OCI-M2 (cell line): ENCODE measurements around the gene HOXB6.

Experiments used
- DNase-seq: peaks from one replicate; lab custom pipeline; 2025; ENCODE audit not compliant: unreplicated experiment; lab: John Stamatoyannopoulos, UW

The HOXB6 gene

GRCh38 chr17:48610282-48611211 lies 5.8 kb upstream of the HOXB6 start, which contains the start of gene HOXB7:
Gene HOXB7, minus strand, starts transcription at chr17:48611017. Its CDS starts 99 bp downstream, at chr17:48610918.
- DNase-seq: no peak

GRCh38 chr17:48609759-48610281 lies 5.0 kb upstream of the HOXB6 start:
- DNase-seq: no peak

DNA sequence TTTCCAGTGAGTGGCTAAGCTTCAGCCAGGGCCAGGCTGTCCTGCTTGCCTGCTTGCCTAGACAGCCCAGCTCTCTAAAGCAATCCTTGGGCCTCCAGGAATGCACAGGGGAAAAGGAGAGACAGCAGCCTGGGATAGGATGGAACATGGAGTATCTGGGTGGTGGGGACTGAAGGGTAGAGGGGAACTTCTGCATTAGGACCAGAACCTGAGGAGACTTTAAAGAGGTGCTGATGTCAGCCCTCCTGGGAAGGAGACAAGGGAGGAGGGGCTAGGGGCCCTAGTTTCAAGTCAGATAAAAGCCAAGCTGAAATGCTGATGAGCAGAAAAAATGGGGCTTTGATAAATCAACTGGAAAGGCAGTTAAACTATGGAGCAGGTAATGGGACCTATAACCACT lies 4.2 kb upstream of the HOXB6 start:
- DNase-seq: no peak

DNA sequence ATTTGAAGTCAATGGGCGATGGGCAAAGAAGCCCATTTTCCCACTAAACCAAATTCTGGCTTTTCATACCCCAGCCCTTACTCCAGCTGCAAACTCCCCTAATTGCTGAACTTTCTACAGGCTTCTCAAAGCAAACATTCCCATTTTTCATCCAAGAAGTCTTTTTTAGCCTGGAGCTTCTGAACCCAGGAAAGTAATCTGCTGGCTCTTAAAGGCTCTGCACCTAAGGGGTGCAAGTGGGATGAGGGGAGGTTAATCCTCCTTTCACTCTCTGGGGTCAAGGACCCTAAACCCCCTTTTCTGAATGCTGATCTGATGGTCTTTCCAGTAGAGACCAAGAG lies 3.7 kb upstream of the HOXB6 start:
- no peak for DNase-seq

GRCh38 chr17:48606892-48607614 lies 2.3 kb upstream of the HOXB6 start:
- no peak for DNase-seq

GRCh38 chr17:48605991-48606891 lies 1.5 kb upstream of the HOXB6 start:
- DNase-seq: no peak

DNA sequence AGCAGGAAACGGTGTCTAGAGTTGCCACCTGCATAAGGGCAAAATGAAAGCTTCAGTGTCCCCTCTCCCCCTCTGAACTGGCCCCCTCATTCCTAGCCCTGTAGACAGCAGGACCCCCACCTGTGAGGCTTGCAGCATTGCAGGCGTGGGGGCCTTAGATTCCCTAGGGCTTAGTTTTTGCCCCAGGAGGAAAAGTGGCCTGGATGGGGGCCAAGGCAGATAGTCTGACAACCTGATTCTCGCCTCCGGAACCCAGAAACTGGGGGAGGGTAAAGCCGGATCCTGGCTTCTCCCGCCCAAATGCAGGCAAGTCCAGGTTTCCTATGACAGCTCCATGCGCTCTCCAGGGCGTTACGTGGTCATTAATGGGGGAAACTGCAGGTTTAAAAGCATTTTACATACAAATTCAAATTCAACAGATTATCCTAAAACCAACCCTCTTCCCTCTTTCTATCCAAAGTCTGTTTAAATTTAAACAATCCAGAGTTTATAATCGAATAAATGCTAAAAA lies 678 bp upstream of the HOXB6 start:
- DNase-seq: no peak

DNA sequence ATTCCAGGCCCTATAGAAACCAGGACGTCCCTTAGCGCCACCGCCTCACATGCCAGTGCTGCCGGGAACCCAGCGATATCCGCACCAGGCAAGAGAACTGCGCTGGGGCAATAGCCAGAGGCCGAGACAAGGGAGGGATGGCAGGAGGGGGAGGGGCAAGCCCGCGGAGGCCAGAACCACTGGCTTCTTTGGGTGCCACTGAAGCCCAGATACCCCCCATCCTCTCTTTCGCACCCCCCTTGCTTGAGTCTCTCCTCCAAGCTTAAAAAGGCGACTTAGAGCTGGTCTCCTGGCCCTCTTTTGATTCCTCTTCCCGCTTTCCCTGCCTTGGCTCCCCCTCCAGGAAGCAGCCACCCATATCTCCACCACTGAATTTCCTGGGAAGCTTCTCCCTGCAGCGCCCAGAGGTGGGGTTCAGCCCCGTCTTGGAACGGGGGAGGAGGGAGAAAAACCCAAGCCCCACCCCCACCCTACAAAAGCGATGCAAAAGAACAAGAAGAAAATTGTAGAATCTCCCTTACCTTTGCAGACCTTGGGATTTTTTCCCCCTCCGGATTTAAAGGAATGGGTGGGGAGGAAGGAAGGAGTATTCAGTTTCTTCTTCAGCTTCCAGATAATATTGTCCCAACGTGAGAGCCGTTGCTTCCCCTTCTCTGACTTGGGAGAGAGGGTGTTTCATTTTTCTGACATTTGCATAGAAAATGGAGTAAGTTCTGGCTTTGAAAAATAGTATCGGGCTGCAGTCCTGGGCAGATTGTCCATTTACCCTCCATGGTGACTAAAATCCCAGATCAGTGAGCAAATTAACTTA lies 622 bp downstream of the HOXB6 start:
- no peak for DNase-seq

GRCh38 chr17:48601539-48602425 lies 3.0 kb downstream of the HOXB6 start:
- DNase-seq: no peak

GRCh38 chr17:48601207-48601538 lies 3.6 kb downstream of the HOXB6 start:
- no peak for DNase-seq

DNA sequence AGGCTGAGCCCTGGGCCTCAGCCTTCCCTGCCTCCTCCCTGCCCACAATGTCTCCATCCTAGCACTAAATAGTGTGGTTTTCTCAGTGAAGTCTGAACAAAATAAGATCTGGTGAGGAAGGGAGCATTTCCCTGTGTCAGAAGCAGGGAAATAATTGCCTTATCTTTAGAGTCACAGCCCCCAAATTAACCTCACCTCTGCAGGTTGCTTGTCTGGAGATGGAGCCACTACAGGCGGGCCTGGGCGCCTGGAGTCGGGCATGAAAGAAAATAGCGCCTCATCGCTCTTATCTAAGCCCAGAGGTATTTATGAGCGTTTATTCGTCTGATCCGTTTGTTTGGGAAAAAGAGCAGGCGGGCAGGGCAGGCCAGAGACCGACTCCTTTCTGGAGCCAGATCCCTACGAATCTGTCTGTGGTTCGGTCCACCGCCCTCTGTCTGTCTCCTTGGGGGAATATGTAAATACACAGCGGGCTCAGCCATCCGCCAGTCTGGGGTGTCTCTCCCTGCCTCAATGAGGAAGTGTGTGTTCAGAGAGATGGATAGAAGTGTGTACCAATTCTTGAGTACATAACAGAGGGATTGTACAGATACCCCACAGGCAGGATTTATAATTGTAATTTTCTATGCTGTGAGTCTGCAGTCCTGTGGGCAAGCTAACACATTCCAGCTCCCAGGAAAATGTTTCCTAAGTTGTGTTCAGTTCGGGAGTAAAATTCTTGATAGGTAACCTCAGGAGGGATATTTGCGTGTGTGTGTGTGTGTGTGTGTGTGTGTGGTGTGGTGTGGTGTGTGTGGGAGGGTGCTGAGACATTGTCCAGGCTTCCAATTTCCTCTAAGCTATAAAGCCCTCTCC lies 4.3 kb downstream of the HOXB6 start:
- DNase-seq: no peak

DNA sequence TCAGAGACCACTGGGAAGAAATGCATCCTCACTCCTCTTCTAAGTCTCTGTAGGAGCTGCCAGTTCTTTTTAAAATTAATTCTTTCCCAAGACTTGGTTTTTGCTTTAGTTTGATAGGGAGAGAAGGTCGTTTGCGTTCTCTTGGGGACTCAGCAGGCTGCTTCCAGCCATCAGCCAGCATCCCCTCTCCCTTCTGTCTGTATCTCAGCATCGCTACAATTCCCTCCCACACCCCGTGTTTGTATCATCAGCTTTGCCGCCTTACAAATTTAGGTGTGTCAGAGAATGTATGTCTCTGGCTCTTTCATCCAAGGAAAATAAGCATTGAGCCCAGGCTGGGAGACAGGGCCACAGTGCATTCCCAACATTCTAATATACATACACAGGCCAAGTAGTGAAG lies 5.4 kb downstream of the HOXB6 start:
- no peak for DNase-seq

DNA sequence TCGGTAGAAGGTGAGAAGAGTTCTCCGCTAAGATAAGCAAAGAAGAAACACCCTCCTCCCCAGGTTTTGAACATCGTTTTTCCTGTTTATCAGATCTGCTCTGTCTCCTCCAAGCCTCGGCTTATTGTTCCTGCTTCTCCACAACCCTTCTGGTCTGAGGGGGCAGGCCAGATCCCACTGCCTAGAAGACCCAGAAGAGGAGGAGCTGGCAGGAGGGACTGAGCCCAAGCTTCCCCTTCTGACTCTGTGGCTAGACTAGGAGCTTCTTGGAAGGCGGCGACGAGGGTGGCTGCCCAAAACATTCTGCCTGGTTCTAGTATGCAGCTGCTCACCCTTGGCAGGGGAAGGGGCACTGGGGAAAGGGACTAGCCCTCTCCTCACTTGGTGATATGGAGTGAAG lies 6.0 kb downstream of the HOXB6 start:
- DNase-seq: no peak

- no peak for DNase-seq
Observed at GRCh38 chr17:48597778-48598631, 6.8 kb downstream of the HOXB6 start.

GRCh38 chr17:48597528-48597777 lies 7.3 kb downstream of the HOXB6 start:
- DNase-seq: no peak

DNA sequence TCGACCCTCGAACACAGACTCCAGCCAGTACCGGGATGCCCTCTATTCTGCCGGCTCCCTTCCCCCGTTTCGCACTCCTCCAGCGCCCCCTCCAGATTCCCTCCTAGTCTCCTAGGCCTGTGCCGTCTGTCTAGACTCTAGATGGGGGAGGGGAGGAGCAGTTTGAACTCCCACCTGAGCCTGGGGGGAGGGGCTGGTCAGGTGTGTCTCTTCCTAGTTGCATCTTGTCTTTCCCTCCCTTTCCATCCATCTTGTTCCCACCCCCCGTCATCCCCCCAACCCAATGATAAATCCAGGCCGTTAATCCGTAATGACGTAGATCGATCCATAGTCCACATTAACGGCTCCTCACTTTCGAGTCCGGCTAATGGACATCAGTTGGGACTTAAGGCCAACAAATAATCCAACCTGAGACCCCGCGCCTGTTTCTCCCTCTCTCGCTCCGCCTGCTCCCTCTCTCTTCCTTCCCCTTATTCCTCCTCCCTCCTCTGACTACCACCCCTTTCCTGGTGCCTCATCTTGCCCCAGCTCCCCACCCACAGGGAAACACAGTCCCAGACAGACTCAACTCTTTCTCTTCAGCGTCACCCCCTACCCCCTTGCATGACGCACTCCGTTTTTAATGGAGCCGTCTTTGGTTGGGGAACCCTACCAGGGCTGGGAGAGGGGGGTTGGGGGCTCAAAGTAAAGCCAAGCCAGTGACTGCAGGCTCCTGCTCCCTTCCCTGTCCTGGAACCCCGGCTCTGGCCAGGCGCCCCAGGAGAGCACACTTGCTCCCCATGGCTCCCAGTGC lies 7.9 kb downstream of the HOXB6 start:
- DNase-seq: no peak
